Stimulated activated naive B cell treated with anti-CD40 and anti-IgM and Interleukin-4, amounts not matched to agents 10 μg/mL and 1 μg/mL and 100 μg/mL, for 72 hours (primary cell): ENCODE data around the gene KIF5A.
"Not testable (repeated sequence)": the region's sequence is repeated elsewhere in the genome, so short reads cannot be mapped to it uniquely, and the experiment has no call there.

Experiments
- ATAC-seq, 2 donors: fragments of 150-1000 bp; cut with Tn5 transposase; replicated peaks; 2 replicates each; pipeline ENCODE4 v1.10.0; 2021; ENCODE audit warnings: moderate library complexity in 1 of 2
- DNase-seq: peaks from one replicate; pipeline ENCODE4 v3.0.0; 2021
- H3K27ac Mint-ChIP-seq: one replicate; pipeline ENCODE4 v1.8.0; 2022; ENCODE audit warnings: mild to moderate bottlenecking, mixed read lengths
- H3K27me3 Mint-ChIP-seq, 2 donors: one replicate each; pipeline ENCODE4 v1.8.0; 2022; ENCODE audit warnings: mixed read lengths in 2 of 2
- H3K36me3 Mint-ChIP-seq, 2 donors: one replicate each; pipeline ENCODE4 v1.8.0; 2022; ENCODE audit warnings: mixed read lengths in 2 of 2, mild to moderate bottlenecking in 1 of 2
- H3K4me1 Mint-ChIP-seq, 2 donors: one replicate each; pipeline ENCODE4 v1.8.0; 2022; ENCODE audit warnings: mixed read lengths in 2 of 2, mild to moderate bottlenecking in 1 of 2
- H3K4me3 Mint-ChIP-seq, 2 donors: one replicate each; pipeline ENCODE4 v1.8.0; 2022; ENCODE audit warnings: mild to moderate bottlenecking in 2 of 2, mixed read lengths in 2 of 2, moderate library complexity in 1 of 2
- H3K9me3 Mint-ChIP-seq, 2 donors: one replicate each; pipeline ENCODE4 v1.8.0; 2022; ENCODE audit warnings: mixed read lengths in 2 of 2, mild to moderate bottlenecking in 1 of 2

The KIF5A gene

DNA sequence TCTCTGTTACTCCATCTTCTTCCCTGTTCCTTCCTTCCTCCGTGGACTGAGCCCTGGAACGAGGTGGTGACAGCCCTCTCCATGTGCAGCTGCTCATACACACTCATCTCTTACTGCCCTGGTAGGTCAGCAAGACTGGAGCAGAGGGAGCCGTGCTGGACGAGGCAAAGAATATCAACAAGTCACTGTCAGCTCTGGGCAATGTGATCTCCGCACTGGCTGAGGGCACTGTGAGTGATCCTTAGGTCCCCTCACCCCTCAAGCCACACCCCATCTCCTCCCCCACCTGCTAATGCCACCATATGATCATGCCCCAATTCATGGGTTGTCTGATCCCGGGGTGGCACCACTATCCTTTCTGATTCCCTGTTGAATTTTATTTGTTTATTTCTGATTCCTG is 19.0 kb downstream of the KIF5A start:
- no peaks in the 10 kb centered on the region for H3K4me1 Mint-ChIP-seq
- no peak overlapping the region for H3K27ac Mint-ChIP-seq
- DNase-seq, result no peak
- peaks cover 40 to 42% of the 10 kb centered on the region in 2 donors for H3K27me3 Mint-ChIP-seq
- no peak for ATAC-seq
- H3K4me3 Mint-ChIP-seq, result no peak overlapping the region
- peaks cover 0 to 6% of the 10 kb centered on the region in 2 donors for H3K36me3 Mint-ChIP-seq
- no peaks in the 10 kb centered on the region for H3K9me3 Mint-ChIP-seq

DNA sequence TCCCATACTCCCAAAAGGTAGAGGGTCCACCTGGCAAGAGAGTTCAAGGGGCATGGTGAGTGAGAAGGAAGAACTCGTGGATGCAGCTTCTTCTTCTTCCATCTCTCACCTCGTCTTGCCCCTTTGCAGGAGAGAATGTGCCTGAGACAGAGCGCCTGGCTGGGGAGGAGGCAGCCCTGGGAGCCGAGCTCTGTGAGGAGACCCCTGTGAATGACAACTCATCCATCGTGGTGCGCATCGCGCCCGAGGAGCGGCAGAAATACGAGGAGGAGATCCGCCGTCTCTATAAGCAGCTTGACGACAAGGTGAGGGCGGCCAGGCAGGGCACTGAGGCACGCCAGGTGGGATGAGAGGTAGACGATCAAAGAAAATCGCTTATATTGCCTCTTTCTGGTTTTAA is 20.0 kb downstream of the KIF5A start:
- Mint-ChIP-seq H3K36me3 (peaks cover 0 to 1% of the 10 kb centered on the region in 2 donors), H3K9me3 (no peaks in the 10 kb centered on the region), H3K27ac (no peak overlapping the region), H3K27me3 (peaks cover 32% of the 10 kb centered on the region in 2 donors), H3K4me3 (no peak overlapping the region), H3K4me1 (no peaks in the 10 kb centered on the region)
- DNase-seq (no peak), ATAC-seq (no peak)

DNA sequence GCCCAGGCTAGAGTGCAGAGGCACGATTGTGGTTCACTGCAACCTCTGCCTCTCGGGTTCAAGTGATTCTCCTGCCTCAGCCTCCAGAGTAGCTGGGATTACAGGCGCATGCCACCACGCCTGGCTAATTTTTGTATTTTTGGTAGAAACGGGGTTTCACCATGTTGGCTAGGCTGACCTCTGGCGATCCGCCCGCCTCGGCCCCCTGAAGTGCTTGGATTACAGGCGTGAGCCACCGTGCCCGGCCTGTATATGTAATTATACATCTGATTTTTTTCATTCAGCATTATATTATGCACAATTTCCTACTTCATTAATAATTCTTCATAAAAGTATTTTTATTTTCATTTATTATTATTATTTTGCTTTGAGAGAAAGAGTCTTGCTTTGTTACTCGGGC is 20.6 kb downstream of the KIF5A start:
- not testable (repeated sequence) for ATAC-seq, H3K27ac Mint-ChIP-seq, H3K4me1 Mint-ChIP-seq, H3K36me3 Mint-ChIP-seq, DNase-seq, H3K4me3 Mint-ChIP-seq, H3K9me3 Mint-ChIP-seq
- H3K27me3 Mint-ChIP-seq, result peaks cover 29 to 35% of the 10 kb centered on the region in 2 donors

DNA sequence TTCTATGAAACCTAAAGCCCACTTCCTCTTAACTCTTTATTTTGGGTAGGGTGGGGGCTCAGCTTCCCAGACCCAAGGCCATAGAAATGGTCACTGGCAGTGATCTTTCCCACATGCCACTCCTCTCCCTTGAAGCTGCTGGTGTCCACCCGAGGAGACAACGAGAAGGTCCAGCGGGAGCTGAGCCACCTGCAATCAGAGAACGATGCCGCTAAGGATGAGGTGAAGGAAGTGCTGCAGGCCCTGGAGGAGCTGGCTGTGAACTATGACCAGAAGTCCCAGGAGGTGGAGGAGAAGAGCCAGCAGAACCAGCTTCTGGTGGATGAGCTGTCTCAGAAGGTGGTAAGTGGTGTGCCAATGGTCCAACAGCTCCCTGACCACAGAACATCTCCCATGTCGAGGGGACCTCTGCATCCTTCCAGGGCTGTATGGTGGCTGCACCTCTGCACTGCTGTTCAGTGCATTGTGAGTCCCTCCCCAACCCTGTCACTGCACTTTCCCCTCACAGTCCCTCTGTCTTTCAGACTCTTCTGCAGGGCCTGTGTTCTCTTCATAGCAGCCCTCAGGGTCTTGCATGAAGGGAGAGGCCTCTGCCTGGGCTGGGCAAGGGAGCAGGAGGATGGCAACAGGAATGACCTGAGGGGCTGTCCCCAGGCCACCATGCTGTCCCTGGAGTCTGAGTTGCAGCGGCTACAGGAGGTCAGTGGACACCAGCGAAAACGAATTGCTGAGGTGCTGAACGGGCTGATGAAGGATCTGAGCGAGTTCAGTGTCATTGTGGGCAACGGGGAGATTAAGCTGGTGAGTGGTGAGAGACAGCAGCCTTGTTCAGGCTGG is 22.3 kb downstream of the KIF5A start:
- Mint-ChIP-seq H3K9me3 (no peaks in the 10 kb centered on the region), H3K27me3 (peaks cover 40 to 44% of the 10 kb centered on the region in 2 donors), H3K4me1 (no peaks in the 10 kb centered on the region), H3K36me3 (peaks cover 0 to 3% of the 10 kb centered on the region in 2 donors), H3K27ac (no peak overlapping the region), H3K4me3 (no peak overlapping the region)
- ATAC-seq (no peak), DNase-seq (no peak)

DNA sequence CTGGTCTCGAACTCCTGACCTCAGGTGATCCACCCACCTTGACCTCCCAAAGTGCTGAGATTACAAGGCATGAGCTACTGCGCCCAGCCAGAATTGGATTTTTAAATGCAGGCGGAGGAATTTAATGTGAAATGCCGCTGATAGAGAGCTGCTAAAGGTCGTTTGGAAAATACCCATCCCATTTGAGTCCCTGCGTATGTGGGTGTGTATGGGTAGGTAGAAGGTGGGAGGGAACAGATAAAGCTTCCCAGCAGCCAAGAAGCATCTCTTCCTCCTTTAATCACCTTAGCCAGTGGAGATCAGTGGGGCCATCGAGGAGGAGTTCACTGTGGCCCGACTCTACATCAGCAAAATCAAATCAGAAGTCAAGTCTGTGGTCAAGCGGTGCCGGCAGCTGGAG is 25.0 kb downstream of the KIF5A start:
- H3K4me1 Mint-ChIP-seq, result no peaks in the 10 kb centered on the region
- no peak overlapping the region for H3K27ac Mint-ChIP-seq
- ATAC-seq, result no peak
- no peak overlapping the region for H3K4me3 Mint-ChIP-seq
- no peaks in the 10 kb centered on the region for H3K9me3 Mint-ChIP-seq
- peaks cover 0 to 3% of the 10 kb centered on the region in 2 donors for H3K36me3 Mint-ChIP-seq
- H3K27me3 Mint-ChIP-seq, result peaks cover 19 to 33% of the 10 kb centered on the region in 2 donors
- DNase-seq, result no peak

DNA sequence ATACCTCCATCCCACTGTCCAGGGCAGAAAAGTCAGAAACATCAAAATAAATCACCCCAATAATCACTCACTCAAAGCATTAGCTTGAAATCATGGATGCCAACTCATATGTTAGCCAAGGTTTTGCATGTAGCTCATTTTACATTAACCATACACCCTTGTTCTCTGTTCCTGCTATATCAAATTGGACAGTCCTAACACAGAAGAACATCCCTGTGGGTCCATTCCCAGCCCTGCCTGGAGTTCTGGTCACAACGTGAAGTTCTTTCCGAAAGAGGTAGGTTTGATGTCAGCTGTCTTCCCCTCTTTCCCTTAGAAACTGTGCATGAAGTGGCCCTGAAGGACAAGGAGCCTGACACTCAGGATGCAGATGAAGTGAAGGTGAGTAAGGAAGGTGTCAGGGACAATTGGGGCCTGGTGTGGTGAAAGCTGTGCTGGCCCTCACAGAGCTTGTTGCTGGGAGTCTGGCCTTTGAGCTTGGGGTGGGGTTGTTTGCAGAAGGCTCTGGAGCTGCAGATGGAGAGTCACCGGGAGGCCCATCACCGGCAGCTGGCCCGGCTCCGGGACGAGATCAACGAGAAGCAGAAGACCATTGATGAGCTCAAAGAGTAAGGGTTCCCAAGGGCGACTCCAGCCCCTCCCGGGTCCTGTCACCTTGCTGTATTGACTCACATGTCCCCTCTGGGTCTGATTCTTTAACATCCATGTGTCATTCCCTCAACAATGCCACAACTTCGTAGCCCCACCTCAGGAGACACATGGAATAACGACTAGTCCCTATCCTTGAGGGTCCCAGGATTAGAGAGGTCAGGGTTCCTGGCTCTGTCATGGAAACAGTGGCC is 26.1 kb downstream of the KIF5A start:
- no peaks in the 10 kb centered on the region for H3K4me1 Mint-ChIP-seq
- H3K27me3 Mint-ChIP-seq, result peaks cover 17 to 38% of the 10 kb centered on the region in 2 donors
- ATAC-seq (no peak), DNase-seq (no peak)
- H3K27ac Mint-ChIP-seq, result no peak overlapping the region
- peaks cover 0 to 3% of the 10 kb centered on the region in 2 donors for H3K36me3 Mint-ChIP-seq
- H3K4me3 Mint-ChIP-seq, result no peak overlapping the region
- H3K9me3 Mint-ChIP-seq, result no peaks in the 10 kb centered on the region

DNA sequence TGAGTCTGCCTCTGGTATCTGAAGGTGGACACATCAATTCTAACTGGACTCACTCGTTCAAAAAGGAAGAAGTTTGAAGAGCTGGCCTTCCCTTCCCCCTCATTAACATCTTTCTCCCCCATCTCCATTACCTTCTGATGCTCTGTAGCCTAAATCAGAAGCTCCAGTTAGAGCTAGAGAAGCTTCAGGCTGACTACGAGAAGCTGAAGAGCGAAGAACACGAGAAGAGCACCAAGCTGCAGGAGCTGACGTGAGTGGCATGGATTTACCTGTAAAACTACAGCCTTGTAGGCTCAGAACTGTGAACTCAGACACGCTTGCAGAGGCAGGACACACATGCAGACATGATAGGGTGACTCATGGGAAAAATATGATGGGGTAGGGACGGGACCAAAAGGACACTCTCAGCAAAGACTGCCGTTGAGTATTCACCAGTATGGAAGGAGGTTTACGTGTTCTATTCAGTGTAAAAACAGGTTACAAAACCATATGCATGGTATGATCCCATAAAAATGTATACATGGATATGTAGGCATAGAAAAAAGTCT is 26.8 kb downstream of the KIF5A start:
- H3K27me3 Mint-ChIP-seq, result peaks cover 22 to 40% of the 10 kb centered on the region in 2 donors
- DNase-seq (no peak), ATAC-seq (no peak)
- H3K36me3 Mint-ChIP-seq, result peaks cover 0 to 3% of the 10 kb centered on the region in 2 donors
- no peak overlapping the region for H3K4me3 Mint-ChIP-seq
- H3K27ac Mint-ChIP-seq, result no peak overlapping the region
- no peaks in the 10 kb centered on the region for H3K4me1 Mint-ChIP-seq
- no peaks in the 10 kb centered on the region for H3K9me3 Mint-ChIP-seq

DNA sequence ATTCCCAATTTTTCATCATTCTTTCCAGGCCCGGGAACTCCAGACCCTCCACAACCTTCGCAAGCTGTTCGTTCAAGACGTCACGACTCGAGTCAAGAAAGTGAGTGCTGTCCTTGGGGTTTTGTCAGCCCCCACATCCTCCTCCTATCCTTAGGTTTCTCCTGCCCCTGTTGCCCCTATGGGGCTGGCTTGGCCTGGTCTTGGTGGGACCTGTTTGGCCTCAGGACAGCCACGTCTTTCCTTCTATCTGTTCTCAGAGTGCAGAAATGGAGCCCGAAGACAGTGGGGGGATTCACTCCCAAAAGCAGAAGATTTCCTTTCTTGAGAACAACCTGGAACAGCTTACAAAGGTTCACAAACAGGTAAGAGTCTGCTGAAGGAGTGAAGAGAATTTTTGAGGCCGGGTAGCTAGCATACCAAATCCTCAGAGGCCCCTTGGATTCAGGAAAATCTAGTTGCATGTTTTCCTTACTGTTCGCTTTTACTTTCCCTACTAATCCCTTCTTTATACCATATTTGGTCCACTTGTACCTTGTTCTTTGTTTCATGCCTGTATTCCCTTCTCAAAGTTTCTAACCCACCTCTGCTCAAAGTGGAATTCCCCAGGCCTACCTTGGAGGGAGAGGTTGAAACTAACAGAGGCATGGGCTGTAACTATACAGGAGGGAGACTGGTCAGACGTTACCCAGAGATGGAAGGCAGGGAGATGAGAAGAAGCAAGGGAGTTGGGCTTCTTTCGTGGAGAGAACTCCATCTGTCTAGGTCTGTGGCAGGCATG is 28.3 kb downstream of the KIF5A start:
- ATAC-seq (no peak), DNase-seq (no peak)
- peaks cover under 1 to 3% of the 10 kb centered on the region in 2 donors for H3K4me1 Mint-ChIP-seq
- no peak overlapping the region for H3K4me3 Mint-ChIP-seq
- H3K9me3 Mint-ChIP-seq, result no peaks in the 10 kb centered on the region
- H3K36me3 Mint-ChIP-seq, result peaks cover 0 to 3% of the 10 kb centered on the region in 2 donors
- no peak overlapping the region for H3K27ac Mint-ChIP-seq
- peaks cover 19 to 51% of the 10 kb centered on the region in 2 donors for H3K27me3 Mint-ChIP-seq

DNA sequence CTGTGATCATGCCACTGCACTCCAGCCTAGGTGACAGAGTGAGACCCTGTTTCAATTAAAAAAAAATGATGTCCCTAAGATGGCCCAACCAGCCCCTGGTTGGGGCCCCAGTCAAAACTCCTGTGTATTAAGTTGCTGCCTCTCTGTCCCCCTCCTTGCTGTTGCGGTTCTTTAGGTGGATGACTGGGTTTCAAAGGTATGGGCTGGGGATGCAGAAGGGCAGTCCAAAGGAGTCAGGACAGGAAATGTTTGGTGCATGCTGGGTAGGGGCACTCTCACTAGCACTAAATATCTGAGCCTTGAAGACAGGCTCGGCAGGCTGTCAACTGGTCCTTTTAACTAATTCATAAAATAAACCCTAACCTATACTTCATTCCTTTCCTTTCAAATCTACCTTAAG is 29.2 kb downstream of the KIF5A start:
- H3K27me3 Mint-ChIP-seq, result peaks cover 25 to 59% of the 10 kb centered on the region in 2 donors
- ATAC-seq (no peak), DNase-seq (no peak)
- H3K27ac Mint-ChIP-seq, result peak overlapping the region; percentile 20
- no peaks in the 10 kb centered on the region for H3K9me3 Mint-ChIP-seq
- peaks cover 0 to 3% of the 10 kb centered on the region in 2 donors for H3K36me3 Mint-ChIP-seq
- peaks cover 2 to 7% of the 10 kb centered on the region in 2 donors for H3K4me1 Mint-ChIP-seq
- no peak overlapping the region for H3K4me3 Mint-ChIP-seq

DNA sequence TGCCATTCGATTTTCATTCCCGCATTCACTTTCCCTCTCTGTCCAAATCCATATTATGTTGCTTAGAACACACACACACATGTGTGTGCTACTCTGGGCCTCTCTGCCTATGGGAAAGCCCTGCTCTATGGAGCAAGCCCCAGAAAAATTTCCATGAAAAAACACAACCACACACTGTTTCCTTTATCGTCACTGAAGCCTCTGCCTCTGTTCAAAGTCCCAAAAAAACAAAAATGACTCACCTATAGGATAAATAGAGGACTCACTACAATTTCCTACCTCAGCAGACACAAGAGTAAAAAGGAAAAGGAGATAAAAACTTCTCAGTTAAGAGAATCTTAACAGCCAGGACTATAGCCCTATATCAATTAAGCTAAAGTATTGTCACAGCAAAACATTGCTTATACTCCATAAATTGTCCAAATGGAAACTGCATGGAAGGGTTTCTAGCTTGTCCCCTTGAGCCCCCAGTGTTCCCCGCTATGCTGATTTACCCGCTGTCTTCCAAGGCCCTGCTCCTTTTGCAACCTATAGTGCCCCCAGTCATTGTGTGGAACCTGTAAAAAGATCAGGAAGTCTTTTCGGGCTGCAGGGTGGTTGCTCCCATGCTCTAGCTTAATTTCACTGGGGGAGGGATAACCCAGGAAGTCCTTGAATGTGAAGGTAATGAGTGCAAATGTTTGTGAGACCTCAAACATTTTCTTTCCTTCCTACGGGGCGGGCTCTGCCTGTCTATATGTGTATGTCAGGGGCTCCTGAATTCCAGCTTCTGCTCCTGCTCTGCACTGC is 30.0 kb downstream of the KIF5A start:
- peaks cover 0 to 3% of the 10 kb centered on the region in 2 donors for H3K36me3 Mint-ChIP-seq
- ATAC-seq, result no peak
- no peak for DNase-seq
- H3K27ac Mint-ChIP-seq, result no peak overlapping the region
- no peak overlapping the region for H3K4me3 Mint-ChIP-seq
- H3K4me1 Mint-ChIP-seq, result peaks cover 2 to 7% of the 10 kb centered on the region in 2 donors
- H3K9me3 Mint-ChIP-seq, result no peaks in the 10 kb centered on the region
- H3K27me3 Mint-ChIP-seq, result peaks cover 29 to 64% of the 10 kb centered on the region in 2 donors

DNA sequence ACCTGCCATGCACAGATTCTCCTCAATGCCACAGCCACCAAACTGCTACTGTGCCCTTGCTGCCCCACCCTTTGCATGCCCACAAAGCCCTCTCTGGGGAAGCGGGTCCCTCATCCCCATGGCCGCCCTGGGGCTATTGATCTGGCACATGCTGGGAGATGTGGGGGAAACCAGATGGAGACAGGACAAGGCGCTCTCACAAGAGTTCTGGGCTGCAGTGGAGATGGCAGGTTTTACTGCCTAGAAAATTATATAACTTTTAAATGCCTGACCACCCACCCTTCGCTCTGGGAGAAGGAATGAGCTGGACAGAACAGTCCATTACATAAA is 30.6 kb downstream of the KIF5A start:
- Mint-ChIP-seq H3K36me3 (peaks cover 0 to 3% of the 10 kb centered on the region in 2 donors), H3K4me3 (no peak overlapping the region), H3K9me3 (no peaks in the 10 kb centered on the region), H3K4me1 (peaks cover 2 to 7% of the 10 kb centered on the region in 2 donors), H3K27me3 (peaks cover 29 to 64% of the 10 kb centered on the region in 2 donors), H3K27ac (no peak overlapping the region)
- DNase-seq (no peak), ATAC-seq (no peak)

DNA sequence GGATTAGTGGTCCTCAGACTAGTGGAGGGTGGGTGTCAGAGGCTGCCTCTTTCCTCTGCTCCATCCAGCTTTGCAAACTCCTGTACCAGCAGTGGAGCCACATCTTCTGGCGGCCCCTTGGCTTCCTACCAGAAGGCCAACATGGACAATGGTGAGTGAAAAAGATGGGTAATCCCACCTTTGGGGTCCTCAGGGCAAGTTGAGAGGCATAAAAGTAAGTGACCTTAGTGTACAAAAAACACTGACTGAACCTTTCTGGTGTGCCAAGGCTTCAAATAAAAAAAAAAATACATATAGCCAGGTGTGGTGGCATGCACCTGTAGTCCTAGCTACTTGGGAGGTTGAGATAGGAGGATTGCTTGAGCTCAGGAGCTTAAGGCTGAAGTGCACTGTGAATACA is 32.0 kb downstream of the KIF5A start:
- Mint-ChIP-seq H3K4me1 (peaks cover 2 to 7% of the 10 kb centered on the region in 2 donors), H3K4me3 (no peak overlapping the region), H3K9me3 (no peaks in the 10 kb centered on the region), H3K27ac (no peak overlapping the region), H3K27me3 (peaks cover 19 to 56% of the 10 kb centered on the region in 2 donors), H3K36me3 (no peaks in the 10 kb centered on the region)
- ATAC-seq (no peak), DNase-seq (no peak)

DNA sequence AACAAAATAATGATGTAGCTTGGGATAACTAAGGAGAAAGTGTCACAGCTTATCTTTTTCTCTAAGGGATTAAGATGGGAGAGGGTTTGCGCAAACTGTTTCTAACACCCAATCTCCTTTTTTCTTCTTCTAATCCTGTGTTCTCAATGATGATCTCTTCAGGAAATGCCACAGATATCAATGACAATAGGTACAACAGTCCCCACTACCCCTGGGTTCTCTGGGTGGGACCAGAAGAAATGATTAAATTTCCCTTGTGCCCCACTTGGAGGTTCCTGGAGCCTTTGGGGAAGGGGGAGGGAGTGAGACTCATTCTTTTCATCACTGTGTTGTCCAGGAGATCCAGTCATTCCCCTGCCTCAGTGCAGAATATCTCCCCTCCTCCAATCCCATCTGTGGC is 32.6 kb downstream of the KIF5A start:
- Mint-ChIP-seq H3K36me3 (no peaks in the 10 kb centered on the region), H3K4me3 (no peak overlapping the region), H3K27me3 (peaks cover 18 to 56% of the 10 kb centered on the region in 2 donors), H3K27ac (no peak overlapping the region), H3K4me1 (peaks cover 2 to 7% of the 10 kb centered on the region in 2 donors), H3K9me3 (no peaks in the 10 kb centered on the region)
- DNase-seq, result no peak
- ATAC-seq, result no peak
